Nucleus accumbens (tissue), 56 donors: ENCODE measurements around the gene PAEP.
"Not testable (repeated sequence)": the region's sequence is repeated elsewhere in the genome, so short reads cannot be mapped to it uniquely, and the experiment has no call there.

Experiments used
- DNase-seq, 56 donors: peaks; one replicate each; lab custom pipeline; 2025; lab: John Stamatoyannopoulos, UW

The PAEP gene

DNA sequence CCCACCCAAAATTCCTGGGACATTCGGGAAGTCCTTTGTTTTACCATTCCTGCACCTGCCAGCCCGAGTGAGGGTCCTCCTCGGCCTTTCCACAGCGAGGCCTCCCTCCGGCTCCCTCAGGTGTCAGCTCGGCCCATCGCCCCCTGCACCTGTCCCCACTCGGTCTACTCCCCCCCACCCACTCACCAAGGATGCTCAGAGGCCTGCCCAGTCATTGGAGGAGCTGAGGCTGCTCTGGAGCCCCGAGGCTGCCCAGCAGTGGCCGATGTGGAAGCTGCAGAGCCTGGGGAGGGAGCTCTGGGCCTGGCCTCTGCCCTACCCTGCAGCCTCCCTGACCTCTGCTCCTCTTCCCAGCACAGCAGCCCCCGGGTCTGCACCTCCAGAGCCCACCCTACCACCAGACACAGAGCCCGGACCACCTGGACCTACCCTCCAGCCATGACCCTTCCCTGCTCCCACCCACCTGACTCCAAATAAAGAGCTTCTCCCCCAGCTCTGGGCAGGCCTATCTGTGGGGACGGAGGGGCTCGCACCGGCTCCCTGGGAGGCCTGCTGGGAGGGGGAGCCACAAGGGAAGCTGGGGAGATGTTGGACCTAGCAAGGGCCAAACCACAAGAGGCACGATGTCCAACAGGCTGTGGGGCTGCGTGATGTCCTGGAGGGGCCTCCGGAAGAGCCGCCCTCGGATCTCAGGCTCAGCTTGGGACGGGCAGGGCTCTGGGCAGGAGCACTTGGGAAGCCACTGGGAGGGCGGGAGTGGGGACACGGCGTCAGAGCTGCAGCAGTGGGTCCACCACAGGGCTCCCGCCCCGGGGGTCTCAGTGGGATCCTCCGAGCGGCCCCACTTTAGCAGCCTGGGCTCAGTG lies 11.8 kb upstream of the PAEP start:
- not testable (repeated sequence) for DNase-seq

DNA sequence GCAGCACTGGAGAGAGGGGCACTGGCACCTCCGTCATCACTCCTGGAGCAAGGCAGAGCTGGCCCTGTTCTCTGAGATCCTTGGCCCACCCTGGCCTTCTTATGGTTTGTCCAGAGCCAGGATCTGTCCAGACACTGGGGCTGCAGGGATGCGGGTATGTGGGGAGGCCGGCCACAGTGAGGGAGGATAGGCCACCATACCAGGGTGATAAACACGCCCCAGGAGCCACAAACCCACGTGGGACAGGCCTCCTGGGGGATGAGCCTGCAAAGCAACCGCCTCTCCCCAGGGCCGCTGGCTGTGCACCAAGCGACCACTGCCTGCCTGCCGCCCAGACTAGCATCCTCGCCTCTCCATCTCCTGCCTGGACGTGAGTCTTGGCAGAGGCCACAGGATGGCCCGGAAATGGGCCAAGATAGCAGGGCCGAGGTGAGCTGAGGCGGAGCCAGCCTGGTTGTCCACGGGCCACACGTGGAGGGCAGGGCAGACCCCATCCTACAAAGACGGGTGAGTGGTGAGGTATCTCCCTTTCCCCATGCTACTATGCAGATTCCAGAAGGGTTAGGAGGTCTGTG lies 11.1 kb upstream of the PAEP start:
- DNase-seq: no peak

- no peak for DNase-seq
Observed at GRCh38 chr9:135551031-135551430, 10.5 kb upstream of the PAEP start.

DNA sequence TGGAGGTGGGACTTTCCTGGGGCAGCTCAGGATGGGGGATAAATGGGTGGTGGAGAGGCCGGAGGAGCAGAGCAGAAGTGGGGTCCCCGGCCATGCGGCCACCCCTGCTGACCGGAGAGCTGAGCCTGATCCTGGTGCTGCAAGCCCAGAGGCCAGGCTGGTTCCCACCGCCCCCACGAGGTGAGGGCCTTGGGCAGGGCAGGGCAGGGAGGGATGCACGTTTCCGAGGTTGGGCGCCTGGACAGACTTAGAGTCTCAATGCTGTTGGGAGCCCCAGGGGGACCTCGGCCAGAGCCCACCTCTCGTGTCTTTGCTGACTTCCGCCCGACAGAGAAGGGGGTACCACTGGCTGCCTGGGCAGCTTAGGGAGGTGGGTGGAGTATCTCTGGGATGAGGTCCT lies 10.1 kb upstream of the PAEP start:
- DNase-seq: no peak

DNA sequence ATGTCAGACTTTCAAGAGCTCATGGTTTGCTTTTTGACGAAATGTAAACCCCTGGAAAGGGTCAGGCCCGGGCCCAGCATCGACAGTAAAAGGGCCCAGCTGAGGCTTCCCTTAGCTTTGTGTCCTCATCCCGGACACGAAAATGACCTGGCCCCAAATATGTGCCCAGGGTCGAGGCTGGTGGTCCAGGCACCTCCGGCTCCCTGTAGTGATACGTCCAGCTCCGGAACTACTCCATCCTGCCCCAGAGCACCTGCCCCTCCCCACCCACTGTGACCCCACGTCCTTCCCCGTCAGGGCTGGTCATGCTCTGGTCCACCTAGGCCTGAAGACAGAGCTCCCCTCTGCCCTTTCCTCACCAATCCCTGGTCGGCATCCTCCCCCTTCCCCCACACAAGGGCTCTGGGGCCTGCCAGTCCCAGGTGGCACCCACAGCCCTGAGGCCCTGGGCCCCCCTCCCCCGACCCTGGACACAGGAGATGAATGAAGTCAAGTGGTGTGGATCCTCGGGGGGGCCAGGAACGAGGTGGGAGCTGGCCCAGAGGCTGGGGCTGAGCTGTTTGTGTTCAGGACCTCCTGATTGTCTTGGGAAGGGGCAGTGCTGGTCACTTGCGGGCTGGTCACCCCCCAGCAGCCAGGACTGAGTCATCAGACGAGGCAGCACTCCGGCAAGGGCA lies 9.4 kb upstream of the PAEP start:
- DNase-seq: no peak

DNA sequence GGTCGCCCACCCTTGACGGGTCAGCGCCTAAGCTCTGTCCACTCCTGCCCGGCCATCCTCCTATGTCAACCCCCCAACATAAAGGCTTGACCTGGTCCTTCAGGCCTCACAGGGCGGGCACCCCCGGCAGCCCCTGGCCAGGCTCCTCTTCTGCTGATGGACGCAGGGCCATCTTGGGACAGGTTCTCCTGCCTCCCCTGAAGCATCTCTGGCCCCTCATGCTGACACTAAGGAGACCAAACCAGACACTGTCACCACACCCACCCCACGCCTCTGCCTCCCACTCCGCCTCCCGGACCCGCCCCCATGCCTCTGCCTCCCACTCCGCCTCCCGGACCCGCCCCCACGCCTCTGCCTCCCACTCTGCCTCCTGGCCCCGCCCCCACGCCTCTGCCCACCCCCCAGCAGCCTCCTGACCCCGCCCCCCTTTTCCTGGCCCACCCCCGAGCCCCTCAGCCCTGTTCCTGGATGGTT lies 8.8 kb upstream of the PAEP start:
- no peak for DNase-seq

DNA sequence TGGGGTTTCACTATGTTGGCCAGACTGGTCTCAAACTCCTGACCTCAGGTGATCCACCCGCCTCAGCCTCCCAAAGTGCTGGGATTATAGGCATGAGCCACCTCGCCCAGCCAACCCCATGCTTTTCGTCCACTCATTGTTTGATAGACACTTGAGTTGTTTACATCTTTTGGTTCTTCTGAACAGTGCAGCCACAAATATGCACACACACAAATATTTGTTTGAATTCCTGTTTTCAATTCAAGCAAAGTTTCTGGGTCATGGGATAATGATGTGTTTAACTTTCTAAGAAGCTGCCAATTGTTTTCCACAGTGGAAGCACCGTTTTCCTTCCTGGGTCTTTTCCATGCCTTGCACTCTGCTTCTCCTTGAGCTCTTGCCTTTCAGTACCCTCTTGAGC lies 6.8 kb upstream of the PAEP start:
- no peak for DNase-seq

DNA sequence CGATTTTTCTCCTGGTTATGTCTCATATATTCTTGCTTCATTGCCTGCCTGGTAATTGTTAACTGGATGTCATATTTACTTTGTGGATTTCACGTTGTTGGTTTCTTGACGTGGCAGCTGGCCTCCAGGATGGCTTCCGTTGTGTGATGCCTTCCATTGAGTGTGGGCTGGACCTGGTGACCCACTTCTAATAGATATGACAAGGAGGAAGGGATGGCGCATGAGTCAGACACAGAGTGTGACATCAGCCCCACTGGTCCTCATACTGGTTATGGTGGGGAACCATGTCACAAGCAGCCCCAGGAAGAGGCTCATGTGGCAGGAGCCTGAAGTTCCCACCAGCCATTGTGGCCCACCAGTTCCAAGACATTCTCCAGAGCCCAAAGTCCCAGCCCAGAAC lies 6.4 kb upstream of the PAEP start:
- DNase-seq: no peak

GRCh38 chr9:135555910-135556309 lies 5.6 kb upstream of the PAEP start:
- DNase-seq: no peak

GRCh38 chr9:135559606-135560005 lies 1.9 kb upstream of the PAEP start:
- no peak for DNase-seq

GRCh38 chr9:135562235-135562745 lies 734 bp downstream of the PAEP start:
- DNase-seq: no peak

DNA sequence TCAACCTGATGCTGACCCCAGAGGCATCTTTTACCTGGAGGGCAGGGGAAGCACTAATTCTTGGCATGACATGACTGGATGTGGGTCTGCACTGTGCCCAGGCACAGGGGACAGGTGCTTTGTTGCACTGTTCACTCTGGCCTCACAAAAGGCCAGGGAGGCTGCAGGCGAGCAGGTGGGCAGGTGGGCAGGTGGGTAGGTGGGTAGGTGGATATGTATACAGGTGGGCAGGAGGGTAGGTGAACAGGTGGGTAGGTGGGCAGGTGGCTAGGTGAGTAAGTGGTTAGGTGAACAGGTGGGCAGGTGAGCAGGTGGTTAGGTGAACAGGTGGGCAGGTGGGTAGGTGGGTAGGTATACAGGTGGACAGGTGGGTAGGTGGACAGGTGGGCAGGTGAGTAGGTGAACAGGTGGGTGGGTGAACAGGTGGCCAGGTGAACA lies 1.5 kb downstream of the PAEP start:
- no peak for DNase-seq

GRCh38 chr9:135563858-135564257 lies 2.3 kb downstream of the PAEP start:
- no peak for DNase-seq

DNA sequence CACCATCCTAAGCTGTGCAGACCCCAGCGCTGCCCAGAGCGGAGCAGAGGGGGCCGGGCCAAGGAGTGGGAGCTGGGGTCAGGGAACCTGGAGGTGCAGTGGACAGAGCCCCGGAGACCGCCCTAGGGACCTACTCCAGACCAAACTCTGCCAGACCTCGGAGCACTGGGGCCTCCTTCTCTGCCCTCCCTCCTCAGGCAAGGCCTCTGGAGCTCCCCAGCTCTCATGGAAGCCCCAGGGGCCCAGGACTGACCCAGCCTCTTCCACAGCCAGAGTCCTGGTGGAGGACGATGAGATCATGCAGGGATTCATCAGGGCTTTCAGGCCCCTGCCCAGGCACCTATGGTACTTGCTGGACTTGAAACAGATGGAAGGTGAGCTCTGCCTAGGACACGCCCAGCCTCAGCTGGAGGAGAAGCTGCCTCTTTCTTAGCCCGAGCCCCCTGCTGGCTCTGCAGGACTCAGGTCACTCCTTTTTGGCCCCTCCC lies 3.6 kb downstream of the PAEP start:
- DNase-seq: no peak

- DNase-seq: no peak
Observed at GRCh38 chr9:135565636-135566035, 4.1 kb downstream of the PAEP start.

GRCh38 chr9:135566552-135566951 lies 5.0 kb downstream of the PAEP start:
- no peak for DNase-seq

GRCh38 chr9:135567311-135567710 lies 5.8 kb downstream of the PAEP start:
- DNase-seq: no peak

GRCh38 chr9:135568026-135568425 lies 6.5 kb downstream of the PAEP start:
- DNase-seq: no peak

GRCh38 chr9:135570456-135570855 lies 8.9 kb downstream of the PAEP start:
- no peak for DNase-seq

GRCh38 chr9:135572233-135572632 lies 10.7 kb downstream of the PAEP start:
- DNase-seq: no peak

GRCh38 chr9:135573124-135573523 lies 11.6 kb downstream of the PAEP start:
- DNase-seq: no peak
